ENCODE data around the gene CAMK2A. TPM values are rescaled to one million over a fixed set of nuclear protein-coding genes. Genes with fewer than 3 reads are reported as not detected.
A peak's percentile ranks its signal among the peaks of the same experiment; 100 is the strongest.

Gene CAMK2A
- total RNA-seq, 1 donor from 2014 or later = 4.0 TPM

- H3K4me1 Mint-ChIP-seq = no peaks in the 10 kb centered on the region
- DNase-seq (ENCODE audit: low spot score in 2 of 2, unreplicated experiment in 2 of 2) = no peak
- no peaks in the 10 kb centered on the region for H3K36me3 Mint-ChIP-seq
- H3K27ac Mint-ChIP-seq = no peak overlapping the region
- no peaks in the 10 kb centered on the region for H3K9me3 Mint-ChIP-seq
- TF ChIP-seq CTCF (IDR thresholded peaks at IDR 0.05; ENCODE audit: unreplicated experiment) = no peak
- peaks cover 2% of the 10 kb centered on the region for H3K27me3 Mint-ChIP-seq (ENCODE audit: low read depth)
- H3K4me3 Mint-ChIP-seq = no peak overlapping the region
These were observed 72.5 kb downstream of the CAMK2A start for GRCh38 chr5:150217038-150217437.

GRCh38 chr5:150215979-150216944 lies 73.3 kb downstream of the CAMK2A start:
- Mint-ChIP-seq H3K4me3 (no peak overlapping the region), H3K27ac (no peak overlapping the region), H3K9me3 (no peaks in the 10 kb centered on the region), H3K4me1 (peaks cover 5% of the 10 kb centered on the region), H3K36me3 (no peaks in the 10 kb centered on the region), H3K27me3 (ENCODE audit: low read depth) (peaks cover 2% of the 10 kb centered on the region)
- DNase-seq (ENCODE audit: low spot score in 2 of 2, unreplicated experiment in 2 of 2) = no peak
- TF ChIP-seq CTCF (IDR thresholded peaks at IDR 0.05; ENCODE audit: unreplicated experiment) = no peak

- Mint-ChIP-seq H3K36me3 (no peaks in the 10 kb centered on the region), H3K27me3 (ENCODE audit: low read depth) (peaks cover 2% of the 10 kb centered on the region), H3K4me1 (peaks cover 9% of the 10 kb centered on the region), H3K9me3 (no peaks in the 10 kb centered on the region), H3K27ac (peak overlapping the region; percentile 43), H3K4me3 (no peak overlapping the region)
- no peak for TF ChIP-seq CTCF (IDR thresholded peaks at IDR 0.05; ENCODE audit: unreplicated experiment)
- DNase-seq (ENCODE audit: low spot score in 2 of 2, unreplicated experiment in 2 of 2) = no peak
These were observed 75.3 kb downstream of the CAMK2A start for GRCh38 chr5:150214289-150214688.

- Mint-ChIP-seq H3K27me3 (ENCODE audit: low read depth) (peaks cover 2% of the 10 kb centered on the region), H3K9me3 (no peaks in the 10 kb centered on the region), H3K36me3 (no peaks in the 10 kb centered on the region), H3K4me1 (peaks cover 11% of the 10 kb centered on the region), H3K4me3 (no peak overlapping the region), H3K27ac (no peak overlapping the region)
- no peak for DNase-seq (ENCODE audit: low spot score in 2 of 2, unreplicated experiment in 2 of 2)
- no peak for TF ChIP-seq CTCF (IDR thresholded peaks at IDR 0.05; ENCODE audit: unreplicated experiment)
These were observed 76.0 kb downstream of the CAMK2A start for GRCh38 chr5:150213530-150213929.

GRCh38 chr5:150211156-150212030 lies 78.2 kb downstream of the CAMK2A start:
- DNase-seq (ENCODE audit: low spot score in 2 of 2, unreplicated experiment in 2 of 2) = no peak
- H3K27me3 Mint-ChIP-seq (ENCODE audit: low read depth) = peaks cover 2% of the 10 kb centered on the region
- peak overlapping the region; percentile 50 for H3K27ac Mint-ChIP-seq
- no peak for TF ChIP-seq CTCF (IDR thresholded peaks at IDR 0.05; ENCODE audit: unreplicated experiment)
- no peaks in the 10 kb centered on the region for H3K9me3 Mint-ChIP-seq
- no peak overlapping the region for H3K4me3 Mint-ChIP-seq
- no peaks in the 10 kb centered on the region for H3K36me3 Mint-ChIP-seq
- H3K4me1 Mint-ChIP-seq = peaks cover 11% of the 10 kb centered on the region
